GM23338 (cell line): Measurements from ENCODE around the gene NBEAL2.

ENCODE experiments used
- CREB1 ChIP-seq: fragments of 250-450 bp; sonication (Bioruptor Pico); IDR thresholded peaks from 2 replicates; pipeline ENCODE4 v1.5.0; 2020; ENCODE audit warnings: low read depth, mild to moderate bottlenecking, moderate library complexity
- EZH2 ChIP-seq: fragments of 200-600 bp; sonication (generic); IDR thresholded peaks from one replicate; pipeline ENCODE4 v1.8.0; 2017; ENCODE audit warnings: antibody characterized with exemption, mild to moderate bottlenecking, low read depth; ENCODE audit not compliant: unreplicated experiment
- EZH2phosphoT487 ChIP-seq: fragments of 200-600 bp; sonication (generic); IDR thresholded peaks from one replicate; pipeline ENCODE4 v1.8.1; 2018; ENCODE audit warnings: antibody characterized with exemption; ENCODE audit not compliant: unreplicated experiment
- JUNB ChIP-seq: IDR thresholded peaks from one replicate; pipeline ENCODE4 v1.6.1; 2016; ENCODE audit warnings: antibody characterized with exemption; ENCODE audit not compliant: unreplicated experiment
- NANOG ChIP-seq: IDR thresholded peaks from 2 replicates; pipeline ENCODE4 v1.6.1; 2016; ENCODE audit warnings: antibody characterized with exemption, borderline replicate concordance
- ZNF331 ChIP-seq: fragments of 250-450 bp; sonication (Bioruptor Pico); IDR thresholded peaks from 2 replicates; pipeline ENCODE4 v1.5.0; 2020; ENCODE audit warnings: low read depth, mild to moderate bottlenecking, moderate library complexity
- TF ChIP-seq, protein P1 (sequence below), 2 experiments: fragments of 200-600 bp in 1 of 2; sonication (generic) in 1 of 2; conservative IDR thresholded peaks; 2 replicates each; pipeline versions ENCODE4 v1.5.1 to v1.6.1; 2016 to 2017; ENCODE audit warnings: antibody characterized with exemption in 2 of 2, low read depth in 2 of 2, mild to moderate bottlenecking in 2 of 2, moderate library complexity in 1 of 2

DNA sequence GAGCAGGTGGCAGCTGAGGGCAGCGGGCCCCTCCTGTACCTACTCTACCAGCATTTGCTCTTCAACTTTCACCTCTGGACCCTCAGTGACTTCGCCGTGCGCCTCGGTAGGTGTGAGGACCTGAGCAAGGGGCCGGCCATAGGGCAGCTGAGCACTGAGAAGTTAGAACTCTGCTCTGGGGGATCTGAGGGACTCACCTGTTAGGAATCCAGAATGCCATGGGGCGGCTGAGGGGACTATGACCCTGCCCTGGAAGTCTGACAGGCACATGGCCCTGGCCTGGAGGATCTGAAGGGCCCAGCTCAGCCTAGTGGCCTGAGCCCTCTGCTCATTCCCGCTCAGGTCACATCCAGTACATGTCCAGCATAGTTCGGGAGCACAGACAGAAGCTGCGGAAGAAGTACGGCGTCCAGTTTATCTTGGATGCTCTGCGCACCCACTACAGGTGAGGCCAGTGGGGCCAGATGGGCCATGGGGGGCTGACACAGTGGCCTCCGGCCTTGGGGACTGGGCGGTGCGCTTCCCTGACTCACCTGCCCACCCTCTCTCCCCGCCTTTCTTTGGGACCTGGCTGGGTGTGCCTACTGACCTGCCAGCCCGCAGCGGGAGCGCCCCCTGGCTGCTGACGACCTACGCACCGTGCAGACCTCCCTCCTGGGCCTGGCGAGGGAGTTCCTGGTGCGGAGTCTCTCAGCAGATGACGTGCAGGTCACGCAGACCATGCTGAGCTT, 18.8 kb downstream of the NBEAL2 start:
- TF ChIP-seq, protein P1, sequence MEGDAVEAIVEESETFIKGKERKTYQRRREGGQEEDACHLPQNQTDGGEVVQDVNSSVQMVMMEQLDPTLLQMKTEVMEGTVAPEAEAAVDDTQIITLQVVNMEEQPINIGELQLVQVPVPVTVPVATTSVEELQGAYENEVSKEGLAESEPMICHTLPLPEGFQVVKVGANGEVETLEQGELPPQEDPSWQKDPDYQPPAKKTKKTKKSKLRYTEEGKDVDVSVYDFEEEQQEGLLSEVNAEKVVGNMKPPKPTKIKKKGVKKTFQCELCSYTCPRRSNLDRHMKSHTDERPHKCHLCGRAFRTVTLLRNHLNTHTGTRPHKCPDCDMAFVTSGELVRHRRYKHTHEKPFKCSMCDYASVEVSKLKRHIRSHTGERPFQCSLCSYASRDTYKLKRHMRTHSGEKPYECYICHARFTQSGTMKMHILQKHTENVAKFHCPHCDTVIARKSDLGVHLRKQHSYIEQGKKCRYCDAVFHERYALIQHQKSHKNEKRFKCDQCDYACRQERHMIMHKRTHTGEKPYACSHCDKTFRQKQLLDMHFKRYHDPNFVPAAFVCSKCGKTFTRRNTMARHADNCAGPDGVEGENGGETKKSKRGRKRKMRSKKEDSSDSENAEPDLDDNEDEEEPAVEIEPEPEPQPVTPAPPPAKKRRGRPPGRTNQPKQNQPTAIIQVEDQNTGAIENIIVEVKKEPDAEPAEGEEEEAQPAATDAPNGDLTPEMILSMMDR (conservative IDR thresholded peaks at IDR 0.05; ENCODE audit: low read depth in 2 of 2), result peak; percentile 81 to 99
- TF ChIP-seq CREB1 (CRISPR knock-in tag), result 0 out of 2 replicates have a peak, but pooled peaks have one; percentile 56
- no peak for TF ChIP-seq NANOG
- no peak for TF ChIP-seq EZH2
- TF ChIP-seq JUNB, result no peak
- no peak for TF ChIP-seq ZNF331
- no peak for TF ChIP-seq EZH2phosphoT487
